ENCODE results near the gene LAPTM4A. TPM values are rescaled to one million over a fixed set of nuclear protein-coding genes. Genes with fewer than 3 reads are reported as not detected.

Gene LAPTM4A
- total RNA-seq, 1 donor: 249 TPM

DNA sequence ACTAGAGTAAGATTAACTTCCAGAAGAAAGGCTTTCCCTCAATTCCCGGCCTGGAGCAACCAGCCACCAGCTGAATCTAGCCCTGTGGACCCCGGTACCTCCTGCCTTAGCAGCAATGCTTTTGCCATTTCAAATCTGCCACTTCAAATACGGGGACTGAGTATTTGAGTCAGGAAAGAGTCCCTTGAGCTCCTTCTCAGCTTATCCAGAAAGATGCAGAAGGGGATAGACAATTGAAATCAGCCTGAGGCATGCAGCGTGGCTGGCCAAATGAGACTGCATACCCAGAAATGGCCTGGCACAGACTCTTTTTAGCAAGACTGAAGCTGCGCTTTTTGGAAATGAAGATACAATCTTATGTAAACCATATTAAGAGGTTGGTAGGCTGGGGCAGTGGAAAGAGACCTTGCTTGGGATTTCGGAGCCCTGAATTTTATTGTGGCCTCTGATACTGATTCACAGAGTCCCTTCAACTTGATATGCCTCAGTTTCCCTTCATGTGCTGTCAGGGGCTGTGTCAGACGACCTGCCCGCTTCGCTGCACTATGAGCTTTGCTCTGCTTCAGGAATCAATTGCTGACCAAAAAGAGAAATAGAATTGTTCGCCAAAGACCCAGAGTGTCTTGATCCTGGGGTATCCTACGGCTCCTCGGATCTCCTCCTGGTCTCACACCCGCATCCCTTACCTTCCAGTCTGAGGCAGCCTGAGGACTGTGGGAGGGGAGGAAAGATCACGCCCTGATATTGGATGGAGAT is 40.0 kb downstream of the LAPTM4A start:
- no peaks in the 10 kb centered on the region for H4K20me1 ChIP-seq (ENCODE audit: insufficient read depth, low read length)
- peaks cover 3% of the 10 kb centered on the region for H3K4me1 ChIP-seq (ENCODE audit: insufficient read depth, low read length)
- H3K4me2 ChIP-seq (ENCODE audit: insufficient read depth, low read length): no peak overlapping the region
- H3K27me3 ChIP-seq (ENCODE audit: insufficient read depth, low read length): peaks cover 27% of the 10 kb centered on the region
- no peak overlapping the region for H3K27ac ChIP-seq (ENCODE audit: low read depth, low read length)
- no peak for DNase-seq (ENCODE audit: insufficient read length, low spot score, missing footprints)
- no peaks in the 10 kb centered on the region for H3K9me3 ChIP-seq (ENCODE audit: low read depth, low read length)
- H3K36me3 ChIP-seq (ENCODE audit: insufficient read depth, low read length): no peaks in the 10 kb centered on the region
- H3K79me2 ChIP-seq (ENCODE audit: insufficient read depth, low read length): no peaks in the 10 kb centered on the region
- H2AFZ ChIP-seq (ENCODE audit: low read length): peak overlapping the region; percentile 30
- peak overlapping the region; percentile 75 for H3K4me3 ChIP-seq (ENCODE audit: insufficient read depth, low read length)
- TF ChIP-seq, protein P1, sequence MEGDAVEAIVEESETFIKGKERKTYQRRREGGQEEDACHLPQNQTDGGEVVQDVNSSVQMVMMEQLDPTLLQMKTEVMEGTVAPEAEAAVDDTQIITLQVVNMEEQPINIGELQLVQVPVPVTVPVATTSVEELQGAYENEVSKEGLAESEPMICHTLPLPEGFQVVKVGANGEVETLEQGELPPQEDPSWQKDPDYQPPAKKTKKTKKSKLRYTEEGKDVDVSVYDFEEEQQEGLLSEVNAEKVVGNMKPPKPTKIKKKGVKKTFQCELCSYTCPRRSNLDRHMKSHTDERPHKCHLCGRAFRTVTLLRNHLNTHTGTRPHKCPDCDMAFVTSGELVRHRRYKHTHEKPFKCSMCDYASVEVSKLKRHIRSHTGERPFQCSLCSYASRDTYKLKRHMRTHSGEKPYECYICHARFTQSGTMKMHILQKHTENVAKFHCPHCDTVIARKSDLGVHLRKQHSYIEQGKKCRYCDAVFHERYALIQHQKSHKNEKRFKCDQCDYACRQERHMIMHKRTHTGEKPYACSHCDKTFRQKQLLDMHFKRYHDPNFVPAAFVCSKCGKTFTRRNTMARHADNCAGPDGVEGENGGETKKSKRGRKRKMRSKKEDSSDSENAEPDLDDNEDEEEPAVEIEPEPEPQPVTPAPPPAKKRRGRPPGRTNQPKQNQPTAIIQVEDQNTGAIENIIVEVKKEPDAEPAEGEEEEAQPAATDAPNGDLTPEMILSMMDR (IDR thresholded peaks at IDR 0.05; ENCODE audit: extremely low read depth, low read depth, low read length): no peak

DNA sequence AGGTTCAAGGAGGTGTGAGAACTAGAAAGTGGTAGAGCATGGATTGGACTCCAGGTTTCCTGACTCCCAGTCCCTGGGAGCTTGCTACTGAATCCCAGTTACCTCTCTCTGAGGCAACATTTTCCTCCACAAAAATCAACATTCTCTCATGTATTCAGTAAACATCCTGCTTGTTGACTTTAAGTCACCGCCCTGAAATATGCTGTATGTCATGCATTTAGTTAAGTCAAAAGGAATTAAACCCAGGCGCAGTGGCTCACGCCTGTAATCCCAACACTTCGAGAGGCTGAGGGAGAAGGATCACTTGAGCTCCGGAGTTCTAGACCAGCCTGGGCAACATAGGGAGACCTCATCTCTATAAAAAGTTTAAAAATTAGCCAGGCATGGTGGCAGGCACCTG is 42.7 kb downstream of the LAPTM4A start:
- DNase-seq (ENCODE audit: insufficient read length, low spot score, missing footprints): no peak
- H3K4me1 ChIP-seq (ENCODE audit: insufficient read depth, low read length): peaks cover 3% of the 10 kb centered on the region
- H3K4me2 ChIP-seq (ENCODE audit: insufficient read depth, low read length): no peak overlapping the region
- peaks cover 30% of the 10 kb centered on the region for H3K27me3 ChIP-seq (ENCODE audit: insufficient read depth, low read length)
- no peak overlapping the region for H3K4me3 ChIP-seq (ENCODE audit: insufficient read depth, low read length)
- no peaks in the 10 kb centered on the region for H3K36me3 ChIP-seq (ENCODE audit: insufficient read depth, low read length)
- no peaks in the 10 kb centered on the region for H3K9me3 ChIP-seq (ENCODE audit: low read depth, low read length)
- no peak overlapping the region for H3K27ac ChIP-seq (ENCODE audit: low read depth, low read length)
- TF ChIP-seq, protein P1 (IDR thresholded peaks at IDR 0.05; ENCODE audit: extremely low read depth, low read depth, low read length): no peak
- no peaks in the 10 kb centered on the region for H3K79me2 ChIP-seq (ENCODE audit: insufficient read depth, low read length)
- no peak overlapping the region for H2AFZ ChIP-seq (ENCODE audit: low read length)
- no peaks in the 10 kb centered on the region for H4K20me1 ChIP-seq (ENCODE audit: insufficient read depth, low read length)

DNA sequence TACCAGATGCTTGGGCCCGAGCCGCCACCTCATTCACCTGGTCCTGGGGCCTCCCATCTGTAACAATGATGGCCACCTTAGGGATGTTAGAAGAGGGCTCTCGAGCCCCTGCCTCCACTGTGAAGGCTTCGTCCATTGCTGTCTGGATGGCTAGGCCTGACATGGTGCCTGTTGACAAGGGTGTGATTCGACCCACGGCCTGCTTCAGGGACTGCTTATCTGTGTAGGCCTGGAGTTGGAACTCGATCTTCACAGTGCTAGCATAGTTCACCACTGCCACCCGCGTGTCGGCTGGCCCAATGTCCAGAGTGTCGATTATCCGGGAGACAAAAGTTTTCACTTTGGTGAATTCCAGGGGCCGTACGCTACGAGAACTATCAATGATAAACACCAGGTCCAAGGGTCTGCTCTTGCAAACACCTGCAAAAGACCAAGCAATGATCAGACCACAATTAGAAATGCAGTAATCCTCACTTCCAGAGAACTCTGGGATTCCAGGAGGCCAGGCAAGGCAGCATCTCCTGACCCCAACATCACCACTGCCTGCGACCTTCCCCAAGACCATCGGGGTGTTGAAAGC is 45.4 kb downstream of the LAPTM4A start:
- Histone ChIP-seq H4K20me1 (ENCODE audit: insufficient read depth, low read length) (no peaks in the 10 kb centered on the region), H3K27me3 (ENCODE audit: insufficient read depth, low read length) (peaks cover 21% of the 10 kb centered on the region), H3K4me2 (ENCODE audit: insufficient read depth, low read length) (no peak overlapping the region), H3K4me1 (ENCODE audit: insufficient read depth, low read length) (no peaks in the 10 kb centered on the region), H3K9me3 (ENCODE audit: low read depth, low read length) (no peaks in the 10 kb centered on the region), H3K27ac (ENCODE audit: low read depth, low read length) (no peak overlapping the region), H3K79me2 (ENCODE audit: insufficient read depth, low read length) (no peaks in the 10 kb centered on the region), H2AFZ (ENCODE audit: low read length) (no peak overlapping the region), H3K36me3 (ENCODE audit: insufficient read depth, low read length) (no peaks in the 10 kb centered on the region), H3K4me3 (ENCODE audit: insufficient read depth, low read length) (no peak overlapping the region)
- no peak for DNase-seq (ENCODE audit: insufficient read length, low spot score, missing footprints)
- TF ChIP-seq, protein P1 (IDR thresholded peaks at IDR 0.05; ENCODE audit: extremely low read depth, low read depth, low read length): no peak

DNA sequence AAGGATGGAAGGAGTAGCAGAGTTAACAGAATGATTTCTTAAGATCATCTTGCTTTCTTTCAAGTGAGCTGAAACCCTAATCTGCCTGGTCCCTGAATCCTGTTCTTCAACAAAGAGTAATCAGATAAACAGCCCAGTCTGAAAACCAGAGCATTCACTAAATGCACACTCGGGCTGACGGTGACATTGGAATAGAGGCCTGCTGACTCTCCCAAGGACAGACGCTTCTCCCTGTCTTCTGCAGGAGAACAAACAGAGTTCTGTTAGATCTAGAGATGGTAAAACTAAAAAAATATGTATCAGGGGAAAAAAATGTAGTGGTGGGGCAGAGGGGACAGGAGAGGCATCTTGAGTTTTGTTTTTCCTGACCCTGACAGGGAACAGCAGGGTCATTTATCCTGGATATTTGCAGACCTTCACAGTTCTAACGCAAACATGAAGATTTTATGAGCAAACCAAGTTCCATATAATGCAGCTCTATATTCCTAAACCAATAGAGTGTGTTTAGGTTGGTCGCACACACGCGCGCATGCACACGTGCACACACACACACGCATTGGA is 46.3 kb downstream of the LAPTM4A start:
- Histone ChIP-seq H3K27ac (ENCODE audit: low read depth, low read length) (no peak overlapping the region), H3K36me3 (ENCODE audit: insufficient read depth, low read length) (no peaks in the 10 kb centered on the region), H3K4me2 (ENCODE audit: insufficient read depth, low read length) (no peak overlapping the region), H3K27me3 (ENCODE audit: insufficient read depth, low read length) (peaks cover 16% of the 10 kb centered on the region), H2AFZ (ENCODE audit: low read length) (no peak overlapping the region), H3K4me3 (ENCODE audit: insufficient read depth, low read length) (no peak overlapping the region), H4K20me1 (ENCODE audit: insufficient read depth, low read length) (no peaks in the 10 kb centered on the region), H3K9me3 (ENCODE audit: low read depth, low read length) (no peaks in the 10 kb centered on the region), H3K4me1 (ENCODE audit: insufficient read depth, low read length) (no peaks in the 10 kb centered on the region), H3K79me2 (ENCODE audit: insufficient read depth, low read length) (no peaks in the 10 kb centered on the region)
- TF ChIP-seq, protein P1 (IDR thresholded peaks at IDR 0.05; ENCODE audit: extremely low read depth, low read depth, low read length): no peak
- no peak for DNase-seq (ENCODE audit: insufficient read length, low spot score, missing footprints)
